Measurements from ENCODE around the gene CCNH.

CCNH gene

DNA sequence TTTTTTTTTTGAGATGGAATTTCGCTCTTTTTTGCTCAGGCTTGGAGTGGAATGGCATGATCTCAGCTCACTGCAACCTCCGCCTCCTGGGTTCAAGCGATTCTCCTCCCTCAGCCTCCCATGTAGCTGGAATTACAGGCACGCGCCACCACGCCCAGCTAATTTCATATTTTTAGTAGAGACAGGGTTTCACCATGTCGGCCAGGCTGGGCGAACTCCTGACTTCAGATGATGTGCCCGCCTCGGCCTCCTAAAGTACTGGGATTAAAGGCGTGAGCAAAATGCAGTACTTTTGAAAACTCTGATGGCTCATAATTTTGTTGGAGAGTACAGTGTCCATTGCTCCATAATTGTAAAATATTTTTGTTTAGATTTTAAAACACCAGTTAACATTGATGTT, 52.6 kb downstream of the CCNH start:
- DNase-seq (ENCODE audit: low read depth): no peak

DNA sequence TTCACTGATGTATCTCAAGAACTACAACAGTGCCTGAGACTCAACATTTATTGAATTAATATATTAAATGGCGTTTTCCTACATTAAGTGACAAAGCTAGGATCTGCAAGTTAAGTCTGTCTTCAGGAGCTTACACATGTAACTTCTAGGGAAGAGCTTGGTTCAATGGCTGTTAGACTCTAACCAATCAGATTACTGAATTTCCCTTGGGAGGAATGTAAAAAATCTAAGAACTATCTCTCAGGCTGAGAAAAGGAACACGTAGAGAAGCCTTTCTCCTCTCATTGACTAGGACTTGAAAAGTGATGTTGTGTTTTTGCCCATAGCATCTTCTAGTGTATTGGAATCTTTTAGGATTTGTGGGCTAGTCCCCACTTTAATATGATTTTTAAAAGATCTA, 53.6 kb downstream of the CCNH start:
- no peak for DNase-seq (ENCODE audit: low read depth)

DNA sequence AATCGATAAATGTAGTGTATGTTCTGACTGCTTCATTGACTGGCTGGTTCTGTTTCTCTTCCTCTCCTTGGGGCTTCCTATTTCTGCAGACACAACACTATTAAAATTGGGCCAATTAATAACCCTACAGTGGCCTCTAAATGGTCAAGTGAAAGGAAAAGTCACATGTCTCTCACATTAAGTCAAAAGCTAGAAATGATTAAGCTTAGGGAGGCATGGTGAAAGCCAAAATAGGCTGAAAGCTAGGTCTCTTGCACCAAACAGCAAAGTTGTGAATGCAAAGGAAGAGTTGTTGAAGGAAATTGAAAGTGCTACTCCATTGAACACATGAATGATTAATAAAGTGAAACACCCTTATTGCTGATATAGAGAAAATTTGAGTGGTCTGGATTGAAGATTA, 58.2 kb downstream of the CCNH start:
- no peak for DNase-seq (ENCODE audit: low read depth)

DNA sequence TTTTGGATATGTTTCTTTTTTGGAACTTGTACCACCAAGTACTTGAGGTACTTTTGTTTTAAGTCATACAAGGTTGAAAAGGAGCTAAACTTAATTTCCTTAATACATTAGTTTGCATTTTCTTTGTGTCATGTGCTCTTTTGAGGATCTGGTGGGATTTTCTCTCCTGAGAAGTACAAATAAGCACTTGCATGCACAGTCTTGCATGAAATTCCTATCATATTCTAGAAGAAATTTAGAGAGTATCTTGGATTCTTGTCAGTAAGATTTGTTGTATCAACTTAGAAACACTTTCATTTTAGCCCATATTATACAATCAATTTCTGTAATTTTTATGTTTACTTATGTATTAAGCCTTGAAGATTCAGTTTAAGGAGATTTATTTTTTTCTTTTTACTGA, 64.9 kb downstream of the CCNH start:
- DNase-seq (ENCODE audit: low read depth): no peak

DNA sequence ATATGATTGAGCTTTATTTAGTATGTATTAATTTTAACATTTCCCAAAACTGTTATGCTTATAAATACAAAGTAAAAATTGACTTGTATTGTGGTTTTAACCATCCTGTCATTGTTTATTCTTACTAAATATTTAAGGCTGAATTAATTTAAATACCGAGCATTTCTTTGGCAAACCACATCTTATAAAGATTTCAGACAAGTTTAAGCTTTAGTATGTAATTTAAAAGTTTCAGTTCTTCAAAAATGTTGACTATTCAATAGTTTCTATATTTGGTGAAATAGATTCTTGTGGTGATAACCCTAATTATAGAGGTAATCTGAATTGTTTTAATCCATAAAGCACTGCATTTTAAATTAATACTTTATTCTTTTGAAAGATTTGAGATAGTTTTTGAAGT, 65.5 kb downstream of the CCNH start:
- no peak for DNase-seq (ENCODE audit: low read depth)

Measured in ELR (cell line).